Adrenal gland (tissue), 12 donors: ENCODE measurements around the gene ALPG. TPM values are rescaled to one million over a fixed set of nuclear protein-coding genes. Genes with fewer than 3 reads are reported as not detected.
A peak's percentile ranks its signal among the peaks of the same experiment; 100 is the strongest.
"Not testable (repeated sequence)": the region's sequence is repeated elsewhere in the genome, so short reads cannot be mapped to it uniquely, and the experiment has no call there.

Experiments
- DNase-seq, 7 donors: peaks; one replicate each; pipeline ENCODE4 v3.0.0-alpha.2; 2019 to 2020
- H3K27ac ChIP-seq, 5 donors: fragments of 200-600 bp; sonication (generic) in 4 of 5; 1 replicate in 3 of 5; 2 replicates in 2 of 5; pipeline versions ENCODE4 v1.5.1 to v1.8.0; 2016 to 2020; ENCODE audit warnings: mild to moderate bottlenecking in 1 of 5
- H3K27me3 ChIP-seq: fragments of 200-600 bp; 2 replicates; pipeline ENCODE4 v1.8.0; 2021
- H3K36me3 ChIP-seq, 2 donors: fragments of 200-600 bp; replicated peaks in 1 of 2; 1 replicate in 1 of 2; 2 replicates in 1 of 2; pipeline versions ENCODE4 v1.5.1 to v1.8.0; 2018 to 2022
- H3K4me1 ChIP-seq, 2 donors: fragments of 200-600 bp; replicated peaks in 1 of 2; 1 replicate in 1 of 2; 2 replicates in 1 of 2; pipeline versions ENCODE4 v1.5.1 to v1.8.0; 2018 to 2021
- H3K4me3 ChIP-seq, 4 donors: fragments of 200-600 bp; sonication (generic) in 3 of 4; one replicate each; pipeline ENCODE4 v1.5.1; 2016 to 2018
- H3K9me3 ChIP-seq, 3 donors: fragments of 200-600 bp; sonication (generic) in 1 of 3; replicated peaks in 1 of 3; 1 replicate in 2 of 3; 2 replicates in 1 of 3; pipeline versions ENCODE4 v1.5.1 to v1.8.0; 2016 to 2021
- CTCF ChIP-seq, 6 experiments: fragments of 450-650 bp in 4 of 6; fragments of 200-600 bp in 2 of 6; sonication (generic) in 1 of 6; IDR thresholded peaks; 1 replicate in 5 of 6; 2 replicates in 1 of 6; pipeline versions ENCODE4 v1.5.1 to v1.8.0; 2016 to 2021; ENCODE audit warnings: antibody characterized with exemption in 6 of 6, mild to moderate bottlenecking in 2 of 6, moderate library complexity in 1 of 6
- POLR2A ChIP-seq, 2 donors: fragments of 450-650 bp; IDR thresholded peaks; one replicate each; pipeline ENCODE4 v1.6.1; 2017; ENCODE audit warnings: antibody characterized with exemption in 2 of 2, mild to moderate bottlenecking in 2 of 2, moderate library complexity in 1 of 2
- WGBS, 4 donors: extraction: QIAGEN DNeasy Blood & Tissue Kit in 2 of 4; methylation state at CpG; one replicate each; pipeline versions ENCODE4 v1.1.5 to v1.1.7; 2013 to 2017; 5-methylcytosine and 5-hydroxymethylcytosine counted together
- intact Hi-C, 2 donors: fragments of 100-400 bp; cut with DNase I; formaldehyde crosslinking; loops; one replicate each; pipeline versions ENCODE4 v1.14.1 to v1.15.0; 2022 to 2023
- polyA plus RNA-seq, 3 donors: library from polyadenylated mRNA; stranded (reverse); fragments of 200-250 nt in 2 of 3; fragments of 350-450 nt in 1 of 3; fragmentation: Illumina TruSeq in 1 of 3; extraction: RNeasy Lipid Tissue Mini Kit (QIAGEN cat#74804) in 1 of 3; gene quantifications; one replicate each; pipeline ENCODE4 v1.2.3, GENCODE V29; 2013 to 2014
- total RNA-seq, 9 donors: library from RNA; depleted of rRNA in 4 of 9; stranded (reverse); fragments of >200 nt in 4 of 9; fragments of 120-200 nt in 1 of 9; fragmentation: NEBNext Ultra II Directional in 1 of 9; extraction: Animal tissue kit (Norgen Biotek cat#: 25700) in 1 of 9; gene quantifications; one replicate each; pipeline versions ENCODE4 v1.1.0 to v1.2.4, GENCODE V29; 2013 to 2023
- donor health status: healthy with polysubstance abuse.
- donor health status: Bipolar disorder and iron deficiency.
- donor health status: DM: yes; HTN: yes; CAD: no.
- donor health status: DM: no; HTN: no; CAD: no.
- donor health status: DM: no; HTN: no; CAD: no.
- donor health status: DM: yes; HTN: yes; CAD: no.

ALPG gene
- total and polyA plus RNA-seq, 12 donors = not detected

DNA sequence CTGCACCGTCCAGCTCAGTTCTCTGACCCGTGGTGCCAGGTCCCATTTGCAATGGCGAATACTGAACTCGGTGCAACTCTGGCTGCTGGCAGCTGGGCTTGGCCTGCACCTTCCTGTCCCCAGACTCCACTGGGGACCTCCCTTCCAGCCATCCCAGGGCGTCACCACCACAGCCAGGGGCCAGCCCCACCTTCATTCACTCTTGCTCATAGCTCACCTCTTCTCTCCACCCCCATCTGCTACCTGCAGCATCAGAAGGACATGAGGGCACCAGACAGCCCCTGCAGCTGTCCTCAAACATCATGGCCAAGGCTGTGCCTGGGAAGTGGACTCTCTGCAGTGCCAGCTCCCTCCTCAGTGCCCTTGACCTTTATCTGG lies 33.1 kb downstream of the ALPG start:
- intact Hi-C loops = loop anchor here (2.0 to 5.0 kb wide), 2 partner anchors 537 kb away; no protein-coding TSS in a partner anchor
- Histone ChIP-seq H3K27me3 (no peaks in the 10 kb centered on the region), H3K27ac (no peak overlapping the region), H3K4me1 (peaks cover 5 to 6% of the 10 kb centered on the region in 2 donors), H3K36me3 (no peaks in the 10 kb centered on the region), H3K9me3 (no peaks in the 10 kb centered on the region), H3K4me3 (no peak overlapping the region)
- WGBS, 4 donors = 7 to 28% (median 22%) methylated on average over 1 to 3 of the region's 5 CpGs
- DNase-seq = peak in 1 of 7 donors; percentile 13
- TF ChIP-seq POLR2A (IDR thresholded peaks at IDR 0.05) = no peak
- TF ChIP-seq CTCF (IDR thresholded peaks at IDR 0.05) = peak in 1 of 6 experiments; percentile 52

DNA sequence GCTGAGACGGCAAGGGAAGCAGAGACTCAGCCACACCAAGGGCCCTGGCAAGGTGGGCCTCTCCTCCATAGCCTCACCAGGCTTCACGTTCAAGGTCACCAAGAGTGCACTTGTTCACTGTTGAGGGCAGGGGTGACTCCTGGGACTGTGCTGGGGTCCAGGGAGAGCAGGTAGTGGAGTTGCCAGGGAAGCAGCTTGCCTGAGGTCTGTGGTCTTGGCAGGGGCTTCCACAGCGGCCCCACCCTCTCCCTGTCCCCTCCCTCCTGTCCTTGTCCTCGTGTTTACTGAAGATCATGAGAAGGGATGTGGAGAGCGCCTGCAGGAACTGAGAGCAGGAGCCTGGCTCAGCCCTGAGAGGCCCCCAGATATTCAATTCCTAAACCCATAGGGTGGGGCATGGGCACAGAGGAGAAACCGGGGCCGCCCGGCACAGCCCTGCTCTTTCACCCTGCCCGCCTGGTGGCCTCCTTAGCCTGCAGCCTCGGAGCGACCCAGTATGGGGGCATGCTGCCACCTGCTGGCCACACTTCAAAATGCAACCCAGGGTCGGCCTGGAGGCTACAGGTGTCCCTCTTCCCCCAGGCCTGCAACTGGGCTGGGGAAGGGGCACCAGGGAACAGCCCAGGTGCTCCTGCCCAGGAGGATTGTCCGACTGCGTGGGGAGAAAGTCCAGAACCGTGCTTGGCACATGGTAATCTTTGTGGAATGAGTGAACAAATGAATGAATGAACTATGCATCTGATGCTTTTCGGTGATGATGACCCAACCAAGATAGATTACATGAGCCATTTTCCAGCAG lies 33.8 kb downstream of the ALPG start:
- not testable (repeated sequence) for H3K36me3 ChIP-seq, H3K9me3 ChIP-seq, H3K4me3 ChIP-seq, H3K27me3 ChIP-seq, H3K27ac ChIP-seq, H3K4me1 ChIP-seq
- intact Hi-C loops = loop anchor here in 1 of 2 donors (2.0 kb wide), 1 partner anchor 538 kb away; no protein-coding TSS in a partner anchor
- DNase-seq = peak; percentile 82 to 93 (median 88)
- WGBS, 4 donors = 12 to 20% (median 16%) methylated on average over 6 to 15 of the region's 16 CpGs
- TF ChIP-seq CTCF (IDR thresholded peaks at IDR 0.05) = peak; percentile 82 to 97 (median 95)

DNA sequence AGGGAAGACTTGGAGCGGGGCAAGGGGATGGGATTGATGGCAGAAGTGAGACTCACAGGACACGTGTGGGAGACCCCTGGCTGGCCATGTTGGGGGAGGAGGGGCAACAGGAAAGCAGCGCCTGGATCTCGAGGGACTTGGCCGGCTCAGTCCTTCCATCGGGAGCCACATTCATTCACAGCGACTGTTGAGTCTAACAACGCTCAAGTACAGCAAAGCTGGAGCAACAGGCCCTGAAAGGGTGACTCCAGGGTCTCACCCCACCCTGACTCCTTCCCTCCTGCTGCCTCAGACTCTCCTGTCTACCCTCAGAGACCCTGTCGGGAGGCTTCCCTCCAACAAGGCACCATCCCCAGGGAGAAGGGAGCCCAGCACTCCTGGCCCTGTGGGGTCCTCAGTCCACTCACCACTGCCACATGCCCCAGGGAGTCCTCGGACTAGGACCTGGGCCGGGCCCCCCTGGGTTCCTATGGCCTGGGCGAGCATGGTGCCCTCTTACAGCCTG lies 34.6 kb downstream of the ALPG start:
- TF ChIP-seq CTCF (IDR thresholded peaks at IDR 0.05) (no peak), POLR2A (IDR thresholded peaks at IDR 0.05) (no peak)
- intact Hi-C loops = loop anchor here in 1 of 2 donors (2.0 kb wide), 1 partner anchor 538 kb away; no protein-coding TSS in a partner anchor
- WGBS, 4 donors = 77 to 92% (median 81%) methylated on average over 3 to 12 of the region's 12 CpGs
- no peak overlapping the region for H3K27ac ChIP-seq
- no peak overlapping the region for H3K4me3 ChIP-seq
- no peaks in the 10 kb centered on the region for H3K27me3 ChIP-seq
- no peaks in the 10 kb centered on the region for H3K36me3 ChIP-seq
- DNase-seq = peak in 1 of 7 donors; percentile 10
- peaks cover 5 to 6% of the 10 kb centered on the region in 2 donors for H3K4me1 ChIP-seq
- no peaks in the 10 kb centered on the region for H3K9me3 ChIP-seq

- H3K4me3 ChIP-seq, H3K4me1 ChIP-seq, H3K27me3 ChIP-seq, H3K36me3 ChIP-seq, H3K27ac ChIP-seq, H3K9me3 ChIP-seq: not testable (repeated sequence)
- peak in 1 of 7 donors; percentile 16 for DNase-seq
- intact Hi-C loops = loop anchor here in 1 of 2 donors (2.0 kb wide), 1 partner anchor 539 kb away; no protein-coding TSS in a partner anchor
- WGBS, 4 donors = 88 to 94% (median 90%) methylated on average over 3 to 9 of the region's 10 CpGs
These were observed 35.3 kb downstream of the ALPG start for GRCh38 chr2:232441922-232442321.

- WGBS, 4 donors = 50 to 80% (median 76%) methylated on average over 3 to 13 of the region's 13 CpGs
- not testable (repeated sequence) for H3K9me3 ChIP-seq
These were observed 35.8 kb downstream of the ALPG start for GRCh38 chr2:232442431-232442830.

GRCh38 chr2:232443047-232443446 lies 36.4 kb downstream of the ALPG start:
- H3K4me3 ChIP-seq, H3K4me1 ChIP-seq, H3K36me3 ChIP-seq, intact Hi-C loops, H3K9me3 ChIP-seq, H3K27me3 ChIP-seq: not testable (repeated sequence)
- H3K27ac ChIP-seq = peak overlapping the region in 1 of 5 donors; percentile 75
- whole genome bisulfite sequencing, 4 donors = 29 to 47% (median 42%) methylated on average over 5 to 11 of the region's 13 CpGs; no CpG with 5 or more reads in 1 of the 4 donors
- peak in 5 of 7 donors; percentile 51 to 71 (median 61) for DNase-seq

More at GRCh38 chr2:232442431-232442830, 35.8 kb downstream of the ALPG start:
- H3K27me3 ChIP-seq, H3K27ac ChIP-seq, H3K4me3 ChIP-seq, H3K4me1 ChIP-seq, intact Hi-C loops, H3K36me3 ChIP-seq: not testable (repeated sequence)
- DNase-seq = peak in 1 of 7 donors; percentile 27

DNA sequence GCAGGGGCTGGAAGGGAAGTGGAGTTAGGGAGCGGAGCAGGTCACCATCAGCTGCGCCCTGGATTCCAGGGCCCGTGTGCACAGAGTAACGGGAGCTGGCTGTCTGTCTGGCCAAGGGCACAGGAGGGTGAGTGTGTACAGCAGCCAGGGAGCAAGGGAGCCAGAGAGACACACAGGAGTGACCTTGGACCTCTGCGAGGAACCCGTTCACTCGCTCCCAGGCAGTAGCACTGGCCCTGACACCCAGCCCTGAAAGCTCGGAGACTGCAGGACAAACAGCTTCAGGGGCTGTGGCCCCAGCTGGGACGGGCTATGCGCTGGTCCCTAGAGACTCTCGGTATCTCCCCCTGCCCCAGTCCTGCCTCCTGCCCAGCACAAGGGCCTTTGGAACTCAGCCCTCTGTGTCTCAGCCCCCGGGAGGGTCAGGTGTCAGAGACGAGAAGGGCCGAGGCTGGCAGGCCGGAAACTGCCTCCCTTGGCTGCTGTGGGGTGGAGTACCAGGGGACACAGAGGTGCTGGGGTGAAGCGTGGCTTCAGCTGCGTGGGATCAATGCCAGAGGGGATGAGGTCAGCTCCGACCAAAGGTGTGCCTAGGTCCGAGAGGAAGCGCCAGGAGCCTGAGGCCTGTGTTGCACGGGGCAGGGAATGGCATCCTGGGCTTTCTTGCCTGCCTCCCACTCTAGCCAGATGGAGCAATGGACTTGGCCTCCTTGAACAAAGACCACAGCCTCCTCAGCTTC lies 37.2 kb downstream of the ALPG start:
- 29 to 68% (median 44%) methylated on average over 4 to 16 of the region's 21 CpGs for WGBS, 4 donors
- DNase-seq = peak in 6 of 7 donors; percentile 55 to 82 (median 76)
- intact Hi-C loops = loop anchor here in 1 of 2 donors (2.0 kb wide), 1 partner anchor 79 kb away; no protein-coding TSS in a partner anchor

More for the DNA sequence above, 37.2 kb downstream of the ALPG start:
- H3K4me3 ChIP-seq, H3K36me3 ChIP-seq, H3K9me3 ChIP-seq, H3K4me1 ChIP-seq, H3K27me3 ChIP-seq: not testable (repeated sequence)
- peak overlapping the region in 2 of 5 donors; percentile 37 to 75 for H3K27ac ChIP-seq
